ENCODE results near the gene TRIM52.

DNA sequence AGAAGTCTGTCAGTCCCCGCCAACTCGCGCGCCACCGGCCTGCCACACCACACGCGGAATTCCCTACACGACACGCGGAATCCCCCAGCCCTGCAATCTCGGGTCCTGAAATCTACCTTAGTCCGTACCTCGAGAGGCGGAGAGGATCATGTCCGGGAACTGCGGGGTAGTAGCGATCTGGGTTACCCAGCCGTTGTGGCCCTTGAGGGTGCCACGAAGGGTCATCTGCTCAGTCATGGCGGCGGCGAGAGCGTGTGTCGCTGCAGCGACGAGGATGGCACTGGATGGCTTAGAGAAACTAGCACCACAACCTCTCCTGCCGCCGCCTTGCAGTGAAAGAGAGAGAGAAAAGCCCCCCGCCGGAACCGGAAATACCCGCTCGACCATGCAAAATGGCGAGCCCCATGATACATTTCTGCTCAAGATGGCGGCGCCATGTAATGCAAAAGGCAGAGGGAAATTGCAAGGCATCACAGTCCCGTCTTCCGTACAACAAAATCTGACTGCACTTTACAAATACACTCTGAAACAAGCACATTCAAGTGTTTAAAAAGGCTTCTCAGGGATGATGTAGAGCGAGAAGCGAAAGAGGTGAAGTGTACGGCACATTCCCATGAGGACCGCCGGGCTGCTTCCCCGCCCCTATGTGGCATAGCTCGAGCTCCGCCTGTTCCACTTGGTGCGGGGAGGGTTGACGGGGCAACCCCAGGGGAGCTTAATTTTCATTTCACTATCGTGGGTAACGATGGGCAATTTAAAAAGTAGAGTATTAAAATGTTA is 17.2 kb downstream of the TRIM52 start, which contains the start of gene RACK1:
- no peak for TF ChIP-seq GATA2 (IDR thresholded peaks at IDR 0.05; ENCODE audit: low read depth, low read length)
- no peak for TF ChIP-seq GATA3 (IDR thresholded peaks at IDR 0.05; ENCODE audit: low read depth, low read length)
